Measurements from ENCODE around the gene ATXN7.

The ATXN7 gene

GRCh38 chr3:64039332-64039731 lies 175.7 kb downstream of the ATXN7 start:
- DNase-seq (ENCODE audit: extremely low read depth in 1 of 2, low read depth in 1 of 2), result no peak

- DNase-seq (ENCODE audit: extremely low read depth in 1 of 2, low read depth in 1 of 2), result no peak
Observed at GRCh38 chr3:64039981-64040733, 176.5 kb downstream of the ATXN7 start.

- no peak for DNase-seq (ENCODE audit: extremely low read depth in 1 of 2, low read depth in 1 of 2)
Observed at GRCh38 chr3:64042952-64043351, 179.3 kb downstream of the ATXN7 start.

GRCh38 chr3:64046592-64046991 lies 182.9 kb downstream of the ATXN7 start:
- no peak for DNase-seq (ENCODE audit: extremely low read depth in 1 of 2, low read depth in 1 of 2)

GRCh38 chr3:64046996-64047594 lies 183.4 kb downstream of the ATXN7 start:
- no peak for DNase-seq (ENCODE audit: extremely low read depth in 1 of 2, low read depth in 1 of 2)

GRCh38 chr3:64047787-64048186 lies 184.1 kb downstream of the ATXN7 start:
- no peak for DNase-seq (ENCODE audit: extremely low read depth in 1 of 2, low read depth in 1 of 2)

- DNase-seq (ENCODE audit: extremely low read depth in 1 of 2, low read depth in 1 of 2), result no peak
Observed at GRCh38 chr3:64048631-64049061, 185.0 kb downstream of the ATXN7 start.

GRCh38 chr3:64049136-64049535 lies 185.5 kb downstream of the ATXN7 start:
- DNase-seq (ENCODE audit: extremely low read depth in 1 of 2, low read depth in 1 of 2), result peak in 1 of 2 donors; percentile 37

- no peak for DNase-seq (ENCODE audit: extremely low read depth in 1 of 2, low read depth in 1 of 2)
Observed at GRCh38 chr3:64049832-64050231, 186.2 kb downstream of the ATXN7 start.

All from stimulated activated CD8-positive, alpha-beta memory T cell treated with anti-CD3 and anti-CD28 coated beads, Interleukin-7, amount 100 ng/mL, for 48 hours (primary cell).